Panc1 (cell line): ENCODE results near the gene ACTR10.

ENCODE experiments used
- POLR2AphosphoS5 ChIP-seq: IDR thresholded peaks from 2 replicates; pipeline ENCODE4 v1.6.1; 2012; ENCODE audit warnings: mild to moderate bottlenecking, low read depth, low read length, moderate library complexity
- TF ChIP-seq, protein P1 (sequence below): fragments of 450-650 bp; IDR thresholded peaks from 2 replicates; pipeline ENCODE4 v1.5.1; 2017; ENCODE audit warnings: mild to moderate bottlenecking

- TF ChIP-seq, protein P1, sequence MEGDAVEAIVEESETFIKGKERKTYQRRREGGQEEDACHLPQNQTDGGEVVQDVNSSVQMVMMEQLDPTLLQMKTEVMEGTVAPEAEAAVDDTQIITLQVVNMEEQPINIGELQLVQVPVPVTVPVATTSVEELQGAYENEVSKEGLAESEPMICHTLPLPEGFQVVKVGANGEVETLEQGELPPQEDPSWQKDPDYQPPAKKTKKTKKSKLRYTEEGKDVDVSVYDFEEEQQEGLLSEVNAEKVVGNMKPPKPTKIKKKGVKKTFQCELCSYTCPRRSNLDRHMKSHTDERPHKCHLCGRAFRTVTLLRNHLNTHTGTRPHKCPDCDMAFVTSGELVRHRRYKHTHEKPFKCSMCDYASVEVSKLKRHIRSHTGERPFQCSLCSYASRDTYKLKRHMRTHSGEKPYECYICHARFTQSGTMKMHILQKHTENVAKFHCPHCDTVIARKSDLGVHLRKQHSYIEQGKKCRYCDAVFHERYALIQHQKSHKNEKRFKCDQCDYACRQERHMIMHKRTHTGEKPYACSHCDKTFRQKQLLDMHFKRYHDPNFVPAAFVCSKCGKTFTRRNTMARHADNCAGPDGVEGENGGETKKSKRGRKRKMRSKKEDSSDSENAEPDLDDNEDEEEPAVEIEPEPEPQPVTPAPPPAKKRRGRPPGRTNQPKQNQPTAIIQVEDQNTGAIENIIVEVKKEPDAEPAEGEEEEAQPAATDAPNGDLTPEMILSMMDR = no peak
- TF ChIP-seq POLR2AphosphoS5 = no peak
Measured at GRCh38 chr14:58245562-58245961, 45.6 kb downstream of the ACTR10 start.
